Astrocyte of the hippocampus (primary cell): ENCODE results near the gene RGS1.
A peak's percentile ranks its signal among the peaks of the same experiment; 100 is the strongest.

Experiments used
- DNase-seq: peaks from one replicate; pipeline ENCODE4 v3.0.0; 2011; ENCODE audit warnings: low read depth, low spot score

RGS1 gene

GRCh38 chr1:192575499-192576189 lies at the start of gene RGS1:
Gene RGS1, plus strand, starts transcription at chr1:192575773. Its CDS starts 20 bp downstream, at chr1:192575793.
- DNase-seq: no peak

- DNase-seq: no peak
Observed at GRCh38 chr1:192527111-192527795, 48.3 kb upstream of the RGS1 start.

GRCh38 chr1:192527950-192528349 lies 47.6 kb upstream of the RGS1 start:
- DNase-seq: no peak

GRCh38 chr1:192529031-192529755 lies 46.4 kb upstream of the RGS1 start:
- DNase-seq: no peak

- DNase-seq: no peak
Observed at GRCh38 chr1:192529811-192530210, 45.8 kb upstream of the RGS1 start.

- no peak for DNase-seq
Observed at GRCh38 chr1:192530254-192530653, 45.3 kb upstream of the RGS1 start.

- peak; percentile 92 for DNase-seq
Observed at GRCh38 chr1:192531037-192531703, 44.4 kb upstream of the RGS1 start.

- peak; percentile 46 for DNase-seq
Observed at GRCh38 chr1:192534666-192535065, 40.9 kb upstream of the RGS1 start.

GRCh38 chr1:192535916-192536664 lies 39.5 kb upstream of the RGS1 start:
- no peak for DNase-seq

GRCh38 chr1:192538407-192539296 lies 36.9 kb upstream of the RGS1 start:
- peak; percentile 82 for DNase-seq

- DNase-seq: peak; percentile 98
Observed at GRCh38 chr1:192539297-192540092, 36.1 kb upstream of the RGS1 start.

GRCh38 chr1:192543445-192543844 lies 32.1 kb upstream of the RGS1 start:
- DNase-seq: no peak

GRCh38 chr1:192545896-192546521 lies 29.6 kb upstream of the RGS1 start:
- DNase-seq: no peak

GRCh38 chr1:192546596-192547190 lies 28.9 kb upstream of the RGS1 start:
- DNase-seq: no peak

GRCh38 chr1:192547501-192547900 lies 28.1 kb upstream of the RGS1 start:
- DNase-seq: no peak

- DNase-seq: no peak
Observed at GRCh38 chr1:192549937-192550336, 25.6 kb upstream of the RGS1 start.

GRCh38 chr1:192550922-192551534 lies 24.5 kb upstream of the RGS1 start:
- peak; percentile 85 for DNase-seq

GRCh38 chr1:192552760-192553191 lies 22.8 kb upstream of the RGS1 start:
- no peak for DNase-seq
